Measurements from ENCODE around the gene SHPK.

Gene SHPK

DNA sequence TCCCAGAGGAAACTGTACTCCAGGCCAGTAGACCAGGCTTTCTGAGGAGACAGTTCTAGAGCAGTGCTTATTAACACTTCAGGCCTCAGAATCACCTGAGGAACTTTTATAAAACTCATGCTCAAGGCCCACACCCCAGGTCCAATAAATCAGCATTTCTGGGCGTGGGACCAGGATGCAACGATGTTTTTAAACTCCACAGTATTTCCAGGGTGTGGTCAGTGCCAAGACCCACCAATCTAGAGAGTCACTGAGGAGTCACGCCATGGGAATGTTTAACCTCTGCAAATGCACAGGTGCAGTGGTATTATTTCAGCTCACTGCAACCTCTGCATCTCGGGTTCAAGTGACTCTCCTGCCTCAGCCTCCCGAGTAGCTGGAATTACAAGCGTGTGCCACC, 22.9 kb downstream of the SHPK start:
- no peaks in the 10 kb centered on the region for H3K27me3 ChIP-seq (ENCODE audit: control insufficient read depth, insufficient read depth, low read length)
- H3K36me3 ChIP-seq (ENCODE audit: control insufficient read depth, insufficient read depth, low read length) = no peaks in the 10 kb centered on the region
- no peaks in the 10 kb centered on the region for H3K4me1 ChIP-seq
- TF ChIP-seq, protein P1, sequence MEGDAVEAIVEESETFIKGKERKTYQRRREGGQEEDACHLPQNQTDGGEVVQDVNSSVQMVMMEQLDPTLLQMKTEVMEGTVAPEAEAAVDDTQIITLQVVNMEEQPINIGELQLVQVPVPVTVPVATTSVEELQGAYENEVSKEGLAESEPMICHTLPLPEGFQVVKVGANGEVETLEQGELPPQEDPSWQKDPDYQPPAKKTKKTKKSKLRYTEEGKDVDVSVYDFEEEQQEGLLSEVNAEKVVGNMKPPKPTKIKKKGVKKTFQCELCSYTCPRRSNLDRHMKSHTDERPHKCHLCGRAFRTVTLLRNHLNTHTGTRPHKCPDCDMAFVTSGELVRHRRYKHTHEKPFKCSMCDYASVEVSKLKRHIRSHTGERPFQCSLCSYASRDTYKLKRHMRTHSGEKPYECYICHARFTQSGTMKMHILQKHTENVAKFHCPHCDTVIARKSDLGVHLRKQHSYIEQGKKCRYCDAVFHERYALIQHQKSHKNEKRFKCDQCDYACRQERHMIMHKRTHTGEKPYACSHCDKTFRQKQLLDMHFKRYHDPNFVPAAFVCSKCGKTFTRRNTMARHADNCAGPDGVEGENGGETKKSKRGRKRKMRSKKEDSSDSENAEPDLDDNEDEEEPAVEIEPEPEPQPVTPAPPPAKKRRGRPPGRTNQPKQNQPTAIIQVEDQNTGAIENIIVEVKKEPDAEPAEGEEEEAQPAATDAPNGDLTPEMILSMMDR (IDR thresholded peaks at IDR 0.05) = no peak
- no peaks in the 10 kb centered on the region for H3K9me3 ChIP-seq (ENCODE audit: control insufficient read depth, low read length)
- H3K79me2 ChIP-seq = no peaks in the 10 kb centered on the region
- H3K9ac ChIP-seq = no peak overlapping the region
- H3K4me3 ChIP-seq (ENCODE audit: low read depth, low read length) = no peak overlapping the region
- H2AFZ ChIP-seq = no peak overlapping the region
- no peak overlapping the region for H3K27ac ChIP-seq
- no peak overlapping the region for H3K4me2 ChIP-seq (ENCODE audit: low read length)

DNA sequence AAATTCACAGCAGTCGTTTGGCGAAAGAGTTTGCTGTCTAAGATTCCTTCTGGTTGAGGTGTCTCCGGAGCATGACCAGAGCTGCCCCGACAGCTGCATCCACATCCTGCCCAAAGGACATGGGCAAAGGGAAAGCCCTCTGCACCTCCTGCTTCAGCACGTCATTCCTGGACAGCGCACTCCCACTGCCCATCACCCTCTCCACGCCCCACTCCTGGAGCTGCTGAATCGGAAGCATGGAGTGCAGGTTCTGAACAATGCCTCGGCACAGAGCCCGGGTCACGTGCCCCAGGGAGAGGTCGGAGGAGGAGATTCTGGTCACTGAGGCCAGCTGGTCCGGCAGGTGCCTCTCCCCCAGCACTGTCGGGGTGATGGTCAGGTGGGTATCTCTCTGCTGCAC, 25.5 kb downstream of the SHPK start:
- no peaks in the 10 kb centered on the region for H3K36me3 ChIP-seq (ENCODE audit: control insufficient read depth, insufficient read depth, low read length)
- no peaks in the 10 kb centered on the region for H3K27me3 ChIP-seq (ENCODE audit: control insufficient read depth, insufficient read depth, low read length)
- no peak overlapping the region for H2AFZ ChIP-seq
- no peaks in the 10 kb centered on the region for H3K4me1 ChIP-seq
- no peak overlapping the region for H3K4me3 ChIP-seq (ENCODE audit: low read depth, low read length)
- no peak overlapping the region for H3K27ac ChIP-seq
- H3K9ac ChIP-seq = no peak overlapping the region
- H3K4me2 ChIP-seq (ENCODE audit: low read length) = no peak overlapping the region
- TF ChIP-seq, protein P1 (IDR thresholded peaks at IDR 0.05) = no peak
- no peaks in the 10 kb centered on the region for H3K9me3 ChIP-seq (ENCODE audit: control insufficient read depth, low read length)
- no peaks in the 10 kb centered on the region for H3K79me2 ChIP-seq

DNA sequence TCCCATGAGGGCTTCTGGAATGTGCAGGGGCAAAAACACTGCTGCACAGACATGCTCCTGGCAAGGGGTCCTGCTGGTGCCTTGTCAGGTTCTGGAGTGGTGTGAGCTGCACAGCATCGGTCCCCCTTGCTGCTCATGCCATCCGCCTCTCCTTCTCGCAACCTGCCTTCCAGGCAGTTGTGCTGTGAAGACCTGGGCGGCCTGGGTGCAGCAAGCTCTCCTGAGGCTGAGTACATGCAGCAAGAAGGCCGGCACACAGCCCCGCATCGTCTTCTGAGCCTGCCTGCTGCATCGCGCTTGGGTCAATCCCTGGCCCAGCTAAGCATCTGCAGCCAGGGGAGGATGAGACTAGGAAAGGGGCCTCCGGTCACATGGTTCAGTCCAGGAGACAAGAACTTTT, 26.4 kb downstream of the SHPK start:
- Histone ChIP-seq H3K36me3 (ENCODE audit: control insufficient read depth, insufficient read depth, low read length) (no peaks in the 10 kb centered on the region), H3K4me1 (no peaks in the 10 kb centered on the region), H3K79me2 (no peaks in the 10 kb centered on the region), H3K27ac (no peak overlapping the region), H3K27me3 (ENCODE audit: control insufficient read depth, insufficient read depth, low read length) (no peaks in the 10 kb centered on the region), H2AFZ (no peak overlapping the region), H3K4me3 (ENCODE audit: low read depth, low read length) (no peak overlapping the region), H3K9me3 (ENCODE audit: control insufficient read depth, low read length) (no peaks in the 10 kb centered on the region), H3K9ac (no peak overlapping the region), H3K4me2 (ENCODE audit: low read length) (no peak overlapping the region)
- TF ChIP-seq, protein P1 (IDR thresholded peaks at IDR 0.05) = no peak

DNA sequence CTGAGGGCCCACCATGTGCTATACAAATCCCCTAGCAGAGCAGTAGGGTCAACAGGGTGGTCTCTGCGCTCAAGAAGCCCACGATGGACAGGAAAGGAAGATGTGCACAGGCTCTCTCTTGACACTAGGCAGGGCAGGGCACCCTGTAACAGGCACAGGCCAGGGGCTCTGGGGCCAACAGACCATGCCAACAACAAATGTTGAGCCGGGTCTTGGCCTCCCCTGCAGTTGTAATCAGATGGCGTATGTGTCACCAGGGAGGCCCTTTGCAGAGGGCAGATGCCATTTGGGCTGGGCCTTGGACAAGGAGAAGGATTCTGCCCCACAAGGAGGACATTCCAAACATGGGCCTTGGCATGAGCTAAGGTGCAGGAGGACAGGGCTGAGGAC, 32.2 kb downstream of the SHPK start:
- no peak overlapping the region for H3K27ac ChIP-seq
- no peaks in the 10 kb centered on the region for H3K36me3 ChIP-seq (ENCODE audit: control insufficient read depth, insufficient read depth, low read length)
- H3K4me1 ChIP-seq = no peaks in the 10 kb centered on the region
- TF ChIP-seq, protein P1 (IDR thresholded peaks at IDR 0.05) = no peak
- H3K79me2 ChIP-seq = no peaks in the 10 kb centered on the region
- H2AFZ ChIP-seq = no peak overlapping the region
- H3K4me3 ChIP-seq (ENCODE audit: low read depth, low read length) = no peak overlapping the region
- H3K9me3 ChIP-seq (ENCODE audit: control insufficient read depth, low read length) = no peaks in the 10 kb centered on the region
- H3K4me2 ChIP-seq (ENCODE audit: low read length) = no peak overlapping the region
- no peaks in the 10 kb centered on the region for H3K27me3 ChIP-seq (ENCODE audit: control insufficient read depth, insufficient read depth, low read length)
- H3K9ac ChIP-seq = no peak overlapping the region

DNA sequence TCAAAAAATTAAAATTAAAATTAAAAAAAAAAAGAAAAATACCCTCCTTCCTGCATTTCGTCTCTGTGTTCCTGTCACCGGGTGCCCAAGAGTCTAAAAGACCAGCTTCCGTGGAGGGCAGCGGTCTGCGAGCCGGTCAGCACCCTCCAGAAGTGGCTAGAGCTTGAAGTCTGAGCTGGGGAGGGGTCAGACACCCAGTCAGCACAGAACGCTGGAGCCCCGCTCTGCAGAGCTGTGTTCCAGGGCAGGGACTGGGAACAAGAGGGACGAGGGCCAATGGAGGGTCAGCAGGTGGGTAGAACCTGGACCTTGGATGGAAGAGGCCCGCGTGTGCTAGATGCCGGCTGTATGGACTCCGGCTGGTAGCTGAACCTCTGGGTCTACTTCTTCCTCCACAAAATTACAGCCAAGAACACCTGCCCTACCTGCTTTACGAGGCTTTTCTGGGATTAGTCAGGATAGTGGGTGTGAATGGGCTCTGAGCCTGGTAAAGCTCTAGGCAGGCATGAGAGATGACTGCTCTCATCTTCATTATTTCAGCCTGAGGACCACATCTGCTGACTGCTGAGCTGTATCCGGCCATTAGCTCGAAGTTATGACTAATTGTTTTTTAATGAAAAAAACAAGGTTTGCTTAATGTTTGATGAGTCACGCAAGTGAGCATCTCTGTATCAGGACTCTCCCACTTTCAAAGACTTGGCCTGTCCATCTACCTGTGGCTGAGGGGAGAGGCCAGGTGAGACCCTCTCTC, 32.8 kb downstream of the SHPK start:
- Histone ChIP-seq H3K27ac (no peak overlapping the region), H3K36me3 (ENCODE audit: control insufficient read depth, insufficient read depth, low read length) (no peaks in the 10 kb centered on the region), H3K79me2 (no peaks in the 10 kb centered on the region), H3K9me3 (ENCODE audit: control insufficient read depth, low read length) (no peaks in the 10 kb centered on the region), H3K4me1 (no peaks in the 10 kb centered on the region), H3K27me3 (ENCODE audit: control insufficient read depth, insufficient read depth, low read length) (no peaks in the 10 kb centered on the region), H3K9ac (no peak overlapping the region), H3K4me2 (ENCODE audit: low read length) (no peak overlapping the region), H3K4me3 (ENCODE audit: low read depth, low read length) (no peak overlapping the region), H2AFZ (no peak overlapping the region)
- TF ChIP-seq, protein P1 (IDR thresholded peaks at IDR 0.05) = no peak

All from parathyroid adenoma (tissue), 2 donors.